Endothelial cell of umbilical vein (primary cell): Measurements from ENCODE around the gene ATP6V1B1.

ENCODE experiments used
- CTCF ChIP-seq, 2 donors: IDR thresholded peaks; 1 replicate in 1 of 2; 2 replicates in 1 of 2; pipeline ENCODE4 v1.5.1; 2011; ENCODE audit warnings: low read length in 2 of 2, mild to moderate bottlenecking in 2 of 2, moderate library complexity in 2 of 2, control low read depth in 1 of 2, inconsistent platforms in 1 of 2, low read depth in 1 of 2; ENCODE audit not compliant: insufficient read depth in 1 of 2; ENCODE audit errors: extremely low read depth in 1 of 2
- EZH2 ChIP-seq: IDR thresholded peaks from 2 replicates; pipeline ENCODE4 v1.6.1; 2012; ENCODE audit warnings: borderline replicate concordance, low read depth, mild to moderate bottlenecking, moderate library complexity, low read length, inconsistent platforms; ENCODE audit not compliant: severe bottlenecking
- JUN ChIP-seq: IDR thresholded peaks from 2 replicates; pipeline ENCODE4 v1.6.1; 2011; ENCODE audit warnings: borderline replicate concordance, low read depth; ENCODE audit not compliant: insufficient read length, insufficient read depth
- MYC ChIP-seq: IDR thresholded peaks from one replicate; pipeline ENCODE4 v1.6.1; 2011; ENCODE audit warnings: mild to moderate bottlenecking, low read depth, low read length
- POLR2A ChIP-seq: IDR thresholded peaks from 2 replicates; pipeline ENCODE4 v1.6.1; 2012; ENCODE audit warnings: low read depth, mild to moderate bottlenecking, control low read depth, low read length
- POLR2AphosphoS5 ChIP-seq: IDR thresholded peaks from 2 replicates; pipeline ENCODE4 v1.6.1; 2012; ENCODE audit warnings: low read depth, mild to moderate bottlenecking, control low read depth, low read length, moderate library complexity; ENCODE audit not compliant: insufficient read depth

- no peak for TF ChIP-seq CTCF (IDR thresholded peaks at IDR 0.05; ENCODE audit: extremely low read depth in 1 of 2, insufficient read depth in 1 of 2, low read depth in 1 of 2, low read length in 2 of 2)
- no peak for TF ChIP-seq JUN
- no peak for TF ChIP-seq POLR2A
- TF ChIP-seq EZH2, result no peak
- no peak for TF ChIP-seq MYC
- no peak for TF ChIP-seq POLR2AphosphoS5
These were observed 13.2 kb upstream of the ATP6V1B1 start for GRCh38 chr2:70922235-70923234.
